Type B pancreatic cell (in vitro differentiated cells): ENCODE results near the gene CAMK2N2. TPM values are rescaled to one million over a fixed set of nuclear protein-coding genes. Genes with fewer than 3 reads are reported as not detected.

Source experiments
- DNase-seq: peaks from one replicate; pipeline ENCODE4 v3.0.0; 2021; ENCODE audit warnings: mixed read lengths; ENCODE audit not compliant: unreplicated experiment; ENCODE audit errors: extremely low spot score
- H3K27ac Mint-ChIP-seq: 2 replicates; pipeline ENCODE4 v1.8.0; 2021; ENCODE audit warnings: mild to moderate bottlenecking, mixed read lengths
- H3K27me3 Mint-ChIP-seq: 2 replicates; pipeline ENCODE4 v1.8.0; 2021; ENCODE audit warnings: mixed read lengths
- H3K36me3 Mint-ChIP-seq: 2 replicates; pipeline ENCODE4 v1.8.0; 2021; ENCODE audit warnings: mixed read lengths
- H3K4me1 Mint-ChIP-seq: one replicate; pipeline ENCODE4 v1.8.0; 2021; ENCODE audit warnings: mixed read lengths; ENCODE audit not compliant: unreplicated experiment
- H3K4me3 Mint-ChIP-seq: 2 replicates; pipeline ENCODE4 v1.8.0; 2021; ENCODE audit warnings: mild to moderate bottlenecking, mixed read lengths
- H3K9me3 Mint-ChIP-seq: 2 replicates; pipeline ENCODE4 v1.8.0; 2021; ENCODE audit warnings: mixed read lengths
- CTCF ChIP-seq: fragments of 200-600 bp; sonication (generic); conservative IDR thresholded peaks from 2 replicates; pipeline ENCODE4 v1.5.0; 2021; ENCODE audit warnings: antibody characterized with exemption, mild to moderate bottlenecking
- total RNA-seq: library from RNA; stranded (reverse); gene quantifications from 2 replicates; pipeline ENCODE4 v1.2.1, GENCODE V29; 2021; ENCODE audit warnings: low replicate concordance

Gene CAMK2N2
- total RNA-seq, 1 donor from 2014 or later: 1.9 TPM

- H3K4me1 Mint-ChIP-seq: peaks cover 7% of the 10 kb centered on the region
- H3K27me3 Mint-ChIP-seq: peaks cover 55% of the 10 kb centered on the region
- H3K4me3 Mint-ChIP-seq: no peak overlapping the region
- no peak for TF ChIP-seq CTCF
- DNase-seq: no peak
- H3K27ac Mint-ChIP-seq: no peak overlapping the region
- H3K9me3 Mint-ChIP-seq: no peaks in the 10 kb centered on the region
- no peaks in the 10 kb centered on the region for H3K36me3 Mint-ChIP-seq
These were observed 25.8 kb downstream of the CAMK2N2 start for GRCh38 chr3:184235381-184236032.

- no peak overlapping the region for H3K27ac Mint-ChIP-seq
- no peaks in the 10 kb centered on the region for H3K9me3 Mint-ChIP-seq
- TF ChIP-seq CTCF: no peak
- H3K4me1 Mint-ChIP-seq: peaks cover 7% of the 10 kb centered on the region
- no peak overlapping the region for H3K4me3 Mint-ChIP-seq
- H3K27me3 Mint-ChIP-seq: peaks cover 55% of the 10 kb centered on the region
- DNase-seq: no peak
- no peaks in the 10 kb centered on the region for H3K36me3 Mint-ChIP-seq
These were observed 26.5 kb downstream of the CAMK2N2 start for GRCh38 chr3:184234671-184235380.

GRCh38 chr3:184234224-184234623 lies 27.1 kb downstream of the CAMK2N2 start:
- peaks cover 7% of the 10 kb centered on the region for H3K4me1 Mint-ChIP-seq
- no peak overlapping the region for H3K27ac Mint-ChIP-seq
- no peak for TF ChIP-seq CTCF
- no peak overlapping the region for H3K4me3 Mint-ChIP-seq
- peaks cover 55% of the 10 kb centered on the region for H3K27me3 Mint-ChIP-seq
- DNase-seq: no peak
- no peaks in the 10 kb centered on the region for H3K9me3 Mint-ChIP-seq
- H3K36me3 Mint-ChIP-seq: no peaks in the 10 kb centered on the region

GRCh38 chr3:184233127-184233843 lies 28.1 kb downstream of the CAMK2N2 start:
- Mint-ChIP-seq H3K9me3 (no peaks in the 10 kb centered on the region), H3K4me1 (peaks cover 7% of the 10 kb centered on the region), H3K36me3 (no peaks in the 10 kb centered on the region), H3K27ac (no peak overlapping the region), H3K4me3 (peak overlapping the region; percentile 20), H3K27me3 (peaks cover 64% of the 10 kb centered on the region)
- DNase-seq: no peak
- TF ChIP-seq CTCF: no peak

GRCh38 chr3:184231671-184232070 lies 29.7 kb downstream of the CAMK2N2 start:
- no peaks in the 10 kb centered on the region for H3K36me3 Mint-ChIP-seq
- no peaks in the 10 kb centered on the region for H3K9me3 Mint-ChIP-seq
- H3K27ac Mint-ChIP-seq: peak overlapping the region; percentile 47
- peaks cover 71% of the 10 kb centered on the region for H3K27me3 Mint-ChIP-seq
- no peak for DNase-seq
- peak overlapping the region; percentile 81 for H3K4me3 Mint-ChIP-seq
- TF ChIP-seq CTCF: no peak
- peaks cover 7% of the 10 kb centered on the region for H3K4me1 Mint-ChIP-seq
